LNCAP (cell line): ENCODE results near the gene RCAN1.

Source experiments
- TF ChIP-seq, protein P1 (sequence below): fragments of 450-650 bp; IDR thresholded peaks from 2 replicates; pipeline ENCODE4 v1.5.1; 2017; ENCODE audit warnings: mild to moderate bottlenecking

The RCAN1 gene

GRCh38 chr21:34603002-34603709 lies 11.8 kb downstream of the RCAN1 start:
- TF ChIP-seq, protein P1, sequence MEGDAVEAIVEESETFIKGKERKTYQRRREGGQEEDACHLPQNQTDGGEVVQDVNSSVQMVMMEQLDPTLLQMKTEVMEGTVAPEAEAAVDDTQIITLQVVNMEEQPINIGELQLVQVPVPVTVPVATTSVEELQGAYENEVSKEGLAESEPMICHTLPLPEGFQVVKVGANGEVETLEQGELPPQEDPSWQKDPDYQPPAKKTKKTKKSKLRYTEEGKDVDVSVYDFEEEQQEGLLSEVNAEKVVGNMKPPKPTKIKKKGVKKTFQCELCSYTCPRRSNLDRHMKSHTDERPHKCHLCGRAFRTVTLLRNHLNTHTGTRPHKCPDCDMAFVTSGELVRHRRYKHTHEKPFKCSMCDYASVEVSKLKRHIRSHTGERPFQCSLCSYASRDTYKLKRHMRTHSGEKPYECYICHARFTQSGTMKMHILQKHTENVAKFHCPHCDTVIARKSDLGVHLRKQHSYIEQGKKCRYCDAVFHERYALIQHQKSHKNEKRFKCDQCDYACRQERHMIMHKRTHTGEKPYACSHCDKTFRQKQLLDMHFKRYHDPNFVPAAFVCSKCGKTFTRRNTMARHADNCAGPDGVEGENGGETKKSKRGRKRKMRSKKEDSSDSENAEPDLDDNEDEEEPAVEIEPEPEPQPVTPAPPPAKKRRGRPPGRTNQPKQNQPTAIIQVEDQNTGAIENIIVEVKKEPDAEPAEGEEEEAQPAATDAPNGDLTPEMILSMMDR = peak; percentile 57

DNA sequence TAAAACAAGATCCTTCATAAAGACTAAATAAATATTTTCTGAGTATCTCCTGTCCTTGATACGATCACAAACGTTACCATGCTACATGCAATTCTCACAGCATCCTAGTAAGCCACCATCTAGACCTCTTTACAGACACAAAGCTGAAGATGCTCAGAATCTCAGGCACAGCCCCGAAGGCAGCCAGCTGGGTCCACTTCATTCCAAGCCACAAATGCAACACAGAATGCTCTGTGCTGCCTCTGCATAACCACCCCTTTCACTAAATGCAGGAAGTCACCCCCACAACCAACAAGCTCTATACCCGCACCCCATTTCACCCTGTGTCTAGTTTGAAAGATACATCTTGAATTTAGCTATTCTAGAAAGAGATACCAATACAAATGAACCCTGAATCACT lies 12.9 kb downstream of the RCAN1 start:
- TF ChIP-seq, protein P1 = no peak

DNA sequence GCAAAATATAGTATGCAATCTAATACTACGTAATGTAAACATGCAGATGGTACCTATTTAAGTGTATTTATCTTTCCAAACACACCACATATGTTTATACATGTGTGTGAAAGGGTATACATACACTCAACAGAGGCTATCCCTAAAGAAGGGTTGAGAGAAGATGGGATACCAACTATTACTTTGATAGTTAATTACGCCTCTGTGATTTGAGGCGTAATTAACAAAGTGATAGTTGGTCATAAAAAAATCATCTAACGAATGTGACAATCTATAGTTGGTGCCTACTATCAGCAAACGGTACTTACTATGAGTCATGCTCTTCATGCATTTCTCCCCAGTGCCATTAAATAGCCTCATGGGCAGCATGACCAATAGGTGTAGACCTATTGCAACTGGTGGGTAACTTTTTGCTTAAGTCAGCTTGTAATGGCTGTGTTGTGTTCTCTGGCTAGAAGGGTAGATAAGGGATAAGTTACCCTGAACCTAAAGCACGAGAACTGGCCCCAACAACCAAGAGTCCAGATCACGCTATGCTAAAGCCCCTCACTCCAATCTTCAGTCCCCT lies 15.3 kb downstream of the RCAN1 start:
- TF ChIP-seq, protein P1 = no peak

DNA sequence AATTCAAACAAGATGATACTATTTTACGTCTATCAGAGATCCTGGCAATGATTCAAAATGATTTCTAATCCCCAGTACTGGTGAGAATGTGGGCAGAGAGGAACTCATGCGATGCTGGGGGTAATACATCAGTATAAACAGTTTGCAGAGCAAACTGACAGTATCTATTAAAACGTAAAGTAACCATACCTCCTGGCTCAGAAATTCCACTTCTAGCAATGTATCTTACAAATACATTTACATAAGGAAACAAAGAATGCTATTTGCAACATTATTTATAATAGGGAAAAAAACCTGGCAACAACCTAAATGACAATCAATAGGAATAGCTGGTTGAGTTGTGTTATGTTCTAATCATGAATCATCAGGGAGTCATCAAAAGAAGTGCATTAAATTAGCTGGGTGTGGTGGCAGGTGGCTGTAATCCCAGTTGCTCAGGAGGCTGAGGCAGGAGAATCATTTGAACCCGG lies 15.9 kb downstream of the RCAN1 start:
- TF ChIP-seq, protein P1 = no peak

GRCh38 chr21:34597406-34597805 lies 17.5 kb downstream of the RCAN1 start:
- TF ChIP-seq, protein P1 = no peak

DNA sequence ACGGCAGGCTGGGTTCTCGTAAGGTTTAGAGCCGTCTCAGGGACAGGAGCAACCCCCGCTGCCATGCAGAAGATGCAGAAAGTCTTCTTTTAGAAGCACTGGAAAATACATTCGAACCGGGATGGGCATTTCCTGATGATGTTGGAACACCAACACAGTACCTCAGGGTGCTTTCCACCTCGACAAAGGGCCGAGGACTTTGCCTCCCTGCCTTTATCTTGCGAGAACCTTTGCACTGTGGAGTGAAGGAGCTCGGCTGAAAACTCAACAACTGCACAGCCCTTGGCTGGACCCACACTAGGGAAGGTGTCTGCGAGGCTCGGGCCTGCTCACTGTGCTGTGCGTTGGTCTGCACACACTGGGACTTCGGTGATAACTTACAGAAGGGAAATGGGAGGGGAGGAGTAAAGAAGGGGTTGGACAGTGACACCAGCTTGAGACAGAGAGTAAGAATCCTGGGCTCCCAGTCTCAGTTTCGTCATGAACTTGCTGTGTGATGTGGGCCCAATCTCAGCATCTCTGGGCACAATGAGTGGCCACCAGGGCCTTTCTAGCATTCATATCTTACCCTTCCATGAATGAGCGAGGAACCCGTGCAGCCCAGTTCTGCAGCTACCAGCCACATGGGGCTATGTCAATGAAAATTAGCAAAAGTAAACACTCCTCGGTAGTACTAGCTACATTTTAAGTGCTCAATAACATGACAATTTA lies 18.2 kb downstream of the RCAN1 start:
- TF ChIP-seq, protein P1 = no peak

DNA sequence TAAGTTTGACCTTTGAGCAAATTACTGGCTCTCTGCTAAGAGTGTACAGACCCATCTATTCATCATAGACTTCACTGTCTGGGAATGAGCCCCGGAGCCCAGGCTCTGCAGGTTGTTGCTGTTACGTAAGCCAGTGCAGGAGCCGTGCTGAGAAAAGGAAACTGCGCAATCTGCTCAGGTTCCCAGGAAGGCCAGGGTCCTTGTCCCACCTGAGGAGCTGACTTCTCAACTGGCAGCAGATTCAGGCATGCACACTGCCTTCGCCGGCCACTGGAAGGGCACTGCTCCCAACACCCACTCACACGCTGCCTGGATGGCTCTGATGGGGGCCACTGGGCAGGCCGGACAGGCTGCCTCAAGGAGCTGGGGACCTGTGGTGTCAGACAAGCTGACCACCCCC lies 19.5 kb downstream of the RCAN1 start:
- TF ChIP-seq, protein P1 = no peak
